OCI-LY1 (cell line): ENCODE measurements around the gene SIX1.

Experiments
- H2AFZ ChIP-seq: fragments of 200-600 bp; sonication (generic), shearing (Covaris generic); 2 replicates; pipeline ENCODE4 v1.6.0; 2014; ENCODE audit warnings: antibody characterized with exemption, mild to moderate bottlenecking, low read length
- H3F3A ChIP-seq: fragments of 200-600 bp; sonication (generic), shearing (Covaris generic); 2 replicates; pipeline ENCODE4 v1.6.0; 2014; ENCODE audit warnings: mild to moderate bottlenecking, antibody characterized with exemption, low read length, moderate library complexity; ENCODE audit not compliant: insufficient read depth
- H3K27ac ChIP-seq: fragments of 200-600 bp; sonication (generic); 2 replicates; pipeline ENCODE4 v1.5.1; 2014; ENCODE audit warnings: low read length, mixed run types, mild to moderate bottlenecking, low read depth; ENCODE audit not compliant: poor library complexity, severe bottlenecking
- H3K27me3 ChIP-seq: fragments of 200-600 bp; sonication (generic); 2 replicates; pipeline ENCODE4 v1.6.0; 2014; ENCODE audit warnings: antibody characterized with exemption, mild to moderate bottlenecking, low read length, moderate library complexity; ENCODE audit not compliant: insufficient read depth
- H3K36me3 ChIP-seq: fragments of 200-600 bp; sonication (generic); 2 replicates; pipeline ENCODE4 v1.6.1; 2014; ENCODE audit warnings: mild to moderate bottlenecking, antibody characterized with exemption, low read length, moderate library complexity, mixed read lengths; ENCODE audit not compliant: insufficient read depth
- H3K4me1 ChIP-seq: fragments of 200-600 bp; sonication (generic); 2 replicates; pipeline ENCODE4 v1.5.1; 2014; ENCODE audit warnings: mild to moderate bottlenecking, low read length, moderate library complexity; ENCODE audit not compliant: insufficient read depth, severe bottlenecking
- H3K4me2 ChIP-seq: fragments of 200-600 bp; sonication (generic), shearing (Covaris generic); 2 replicates; pipeline ENCODE4 v1.6.1; 2014; ENCODE audit warnings: low read length
- H3K4me3 ChIP-seq: fragments of 200-600 bp; sonication (generic); 2 replicates; pipeline ENCODE4 v1.5.1; 2014; ENCODE audit warnings: low read length, low read depth, mild to moderate bottlenecking, mixed read lengths; ENCODE audit not compliant: poor library complexity, severe bottlenecking
- H3K79me2 ChIP-seq: fragments of 200-600 bp; shearing (Covaris generic); 2 replicates; pipeline ENCODE4 v1.6.1; 2016; ENCODE audit warnings: mixed run types, low read length, mixed read lengths; ENCODE audit not compliant: insufficient read depth
- H3K9ac ChIP-seq: fragments of 200-600 bp; sonication (generic), shearing (Covaris generic); 2 replicates; pipeline ENCODE4 v1.6.1; 2014; ENCODE audit warnings: mild to moderate bottlenecking, low read length, mixed read lengths
- H3K9me2 ChIP-seq: fragments of 200-600 bp; sonication (generic), shearing (Covaris generic); 2 replicates; pipeline ENCODE4 v1.6.1; 2014; ENCODE audit warnings: low read depth, mild to moderate bottlenecking, low read length, mixed read lengths
- H3K9me3 ChIP-seq: fragments of 200-600 bp; shearing (Covaris generic); 2 replicates; pipeline ENCODE4 v1.6.1; 2014; ENCODE audit warnings: low read length, mixed read lengths
- H4K20me1 ChIP-seq: fragments of 200-600 bp; sonication (generic), shearing (Covaris generic); 2 replicates; pipeline ENCODE4 v1.6.0; 2016; ENCODE audit warnings: mild to moderate bottlenecking, low read length; ENCODE audit not compliant: insufficient read depth
- EZH2 ChIP-seq: fragments of 200-600 bp; sonication (generic), shearing (Covaris generic); IDR thresholded peaks from 2 replicates; pipeline ENCODE4 v1.8.0; 2017; ENCODE audit warnings: borderline replicate concordance, mixed run types, mild to moderate bottlenecking, antibody characterized with exemption, low read length, moderate library complexity, mixed read lengths
- TF ChIP-seq, protein P1 (sequence below): fragments of 200-600 bp; sonication (generic), shearing (Covaris generic); IDR thresholded peaks from 2 replicates; pipeline ENCODE4 v1.5.1; 2017; ENCODE audit warnings: mild to moderate bottlenecking, antibody characterized with exemption, low read length, moderate library complexity, mixed read lengths

SIX1 gene

GRCh38 chr14:60670989-60671388, 21.7 kb upstream of the SIX1 start:
- Histone ChIP-seq H2AFZ (no peak overlapping the region), H3K4me1 (no peaks in the 10 kb centered on the region), H3K27ac (no peak overlapping the region), H3K79me2 (no peaks in the 10 kb centered on the region), H4K20me1 (no peaks in the 10 kb centered on the region), H3K36me3 (no peaks in the 10 kb centered on the region), H3K9me3 (no peaks in the 10 kb centered on the region), H3F3A (no peaks in the 10 kb centered on the region), H3K27me3 (no peaks in the 10 kb centered on the region), H3K9ac (no peak overlapping the region), H3K4me3 (no peak overlapping the region), H3K4me2 (no peak overlapping the region), H3K9me2 (no peaks in the 10 kb centered on the region)
- no peak for TF ChIP-seq EZH2
- TF ChIP-seq, protein P1, sequence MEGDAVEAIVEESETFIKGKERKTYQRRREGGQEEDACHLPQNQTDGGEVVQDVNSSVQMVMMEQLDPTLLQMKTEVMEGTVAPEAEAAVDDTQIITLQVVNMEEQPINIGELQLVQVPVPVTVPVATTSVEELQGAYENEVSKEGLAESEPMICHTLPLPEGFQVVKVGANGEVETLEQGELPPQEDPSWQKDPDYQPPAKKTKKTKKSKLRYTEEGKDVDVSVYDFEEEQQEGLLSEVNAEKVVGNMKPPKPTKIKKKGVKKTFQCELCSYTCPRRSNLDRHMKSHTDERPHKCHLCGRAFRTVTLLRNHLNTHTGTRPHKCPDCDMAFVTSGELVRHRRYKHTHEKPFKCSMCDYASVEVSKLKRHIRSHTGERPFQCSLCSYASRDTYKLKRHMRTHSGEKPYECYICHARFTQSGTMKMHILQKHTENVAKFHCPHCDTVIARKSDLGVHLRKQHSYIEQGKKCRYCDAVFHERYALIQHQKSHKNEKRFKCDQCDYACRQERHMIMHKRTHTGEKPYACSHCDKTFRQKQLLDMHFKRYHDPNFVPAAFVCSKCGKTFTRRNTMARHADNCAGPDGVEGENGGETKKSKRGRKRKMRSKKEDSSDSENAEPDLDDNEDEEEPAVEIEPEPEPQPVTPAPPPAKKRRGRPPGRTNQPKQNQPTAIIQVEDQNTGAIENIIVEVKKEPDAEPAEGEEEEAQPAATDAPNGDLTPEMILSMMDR: no peak

- H3K79me2 ChIP-seq: no peaks in the 10 kb centered on the region
- no peak overlapping the region for H3K4me2 ChIP-seq
- no peak overlapping the region for H3K4me3 ChIP-seq
- no peaks in the 10 kb centered on the region for H3K27me3 ChIP-seq
- no peaks in the 10 kb centered on the region for H3K4me1 ChIP-seq
- H2AFZ ChIP-seq: no peak overlapping the region
- no peaks in the 10 kb centered on the region for H4K20me1 ChIP-seq
- no peaks in the 10 kb centered on the region for H3F3A ChIP-seq
- TF ChIP-seq, protein P1: no peak
- TF ChIP-seq EZH2: no peak
- no peak overlapping the region for H3K9ac ChIP-seq
- no peaks in the 10 kb centered on the region for H3K9me2 ChIP-seq
- no peaks in the 10 kb centered on the region for H3K36me3 ChIP-seq
- no peak overlapping the region for H3K27ac ChIP-seq
- no peaks in the 10 kb centered on the region for H3K9me3 ChIP-seq
Measured at GRCh38 chr14:60668431-60669112, 19.3 kb upstream of the SIX1 start.

DNA sequence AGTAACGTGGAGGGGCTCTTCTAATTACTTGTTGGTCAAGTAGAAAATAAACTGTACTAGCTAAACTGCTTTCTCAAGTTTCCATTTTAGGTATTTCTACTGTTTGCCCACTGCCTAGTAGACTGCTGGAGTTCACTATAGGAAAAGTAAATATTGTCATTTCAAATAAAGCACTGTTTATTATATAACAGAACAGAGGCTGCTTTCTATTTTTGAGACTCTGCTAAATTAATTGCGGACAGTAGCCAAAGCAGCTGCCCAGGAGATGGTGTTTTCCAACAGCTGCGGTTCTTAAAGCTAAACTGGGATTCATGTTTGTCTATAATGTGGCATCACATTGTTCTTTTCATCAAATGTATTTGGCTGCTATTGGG, 15.9 kb upstream of the SIX1 start:
- Histone ChIP-seq H3F3A (no peaks in the 10 kb centered on the region), H3K9me2 (no peaks in the 10 kb centered on the region), H3K4me2 (no peak overlapping the region), H3K27me3 (no peaks in the 10 kb centered on the region), H3K79me2 (no peaks in the 10 kb centered on the region), H3K4me3 (no peak overlapping the region), H3K9ac (no peak overlapping the region), H2AFZ (no peak overlapping the region), H3K27ac (no peak overlapping the region), H3K36me3 (no peaks in the 10 kb centered on the region), H4K20me1 (no peaks in the 10 kb centered on the region), H3K9me3 (no peaks in the 10 kb centered on the region), H3K4me1 (no peaks in the 10 kb centered on the region)
- TF ChIP-seq EZH2: no peak
- TF ChIP-seq, protein P1: no peak
